ENCODE results near the gene PELI3. TPM values are rescaled to one million over a fixed set of nuclear protein-coding genes. Genes with fewer than 3 reads are reported as not detected.
A peak's percentile ranks its signal among the peaks of the same experiment; 100 is the strongest.
"Not testable (repeated sequence)": the region's sequence is repeated elsewhere in the genome, so short reads cannot be mapped to it uniquely, and the experiment has no call there.

PELI3 gene
- total RNA-seq, 4 donors from 2014 or later, result 11.4 to 21.8 (median 14.7) TPM

DNA sequence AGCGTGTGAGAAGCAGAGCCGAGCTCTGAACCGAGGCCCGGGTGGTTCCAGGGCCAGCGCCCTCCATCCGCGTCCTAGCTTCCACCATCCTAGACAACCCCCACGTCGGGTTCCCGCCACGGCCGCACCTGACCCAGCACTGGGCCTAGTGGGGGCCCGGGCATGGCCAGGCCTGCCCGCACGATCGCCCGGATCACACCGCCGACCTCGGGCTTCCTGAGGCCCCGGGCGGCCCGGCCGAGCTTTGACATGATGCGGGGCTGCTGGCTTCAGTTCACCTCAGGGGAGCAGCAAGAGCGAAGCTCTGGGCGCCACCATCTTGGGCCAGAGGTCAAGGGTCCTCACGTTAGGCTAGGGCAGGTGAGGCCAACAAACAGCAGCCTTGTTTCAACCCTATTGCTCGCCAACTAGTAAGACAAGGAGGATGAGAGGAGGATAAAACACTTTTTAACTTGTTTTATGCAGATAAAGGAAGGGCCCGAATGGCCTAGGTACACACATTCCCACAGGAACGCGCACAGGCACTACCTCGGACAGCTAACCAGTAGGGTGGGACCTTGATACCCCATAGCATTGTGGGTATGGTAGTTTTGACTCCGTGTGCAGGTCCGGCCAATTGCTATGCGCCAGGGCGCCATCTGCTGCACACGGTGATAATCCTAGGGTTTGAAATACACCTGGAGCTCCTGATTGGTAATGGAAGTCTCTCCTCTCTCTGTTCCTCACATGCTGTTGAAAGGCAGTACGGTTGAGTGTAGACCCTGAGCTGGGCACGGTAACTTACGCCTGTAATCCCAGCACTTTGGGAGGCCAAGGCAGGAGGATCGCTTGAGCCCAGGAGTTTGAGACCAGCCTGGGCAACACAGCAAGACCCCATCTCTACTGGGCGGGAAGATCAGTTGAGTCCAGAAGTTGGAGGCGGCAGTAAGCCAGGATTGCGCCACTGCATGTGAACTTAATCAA is 27.9 kb upstream of the PELI3 start, which contains the start of gene MRPL11:
Gene MRPL11, minus strand, starts transcription at position 345 of the 963 bp plus-strand sequence. Its CDS starts 94 bp downstream, at position 251.
- Histone ChIP-seq H3K4me1 (peaks cover 4 to 7% of the 10 kb centered on the region in 2 donors), H3K27ac (peak within 1 kb of the TSS; percentile 56 to 87 (median 83)), H3K9me3 (no peaks in the 10 kb centered on the region), H3K4me3 (replicated peaks in 1 of 3) (peak within 1 kb of the TSS; percentile 41 to 86 (median 86)), H3K27me3 (no peaks in the 10 kb centered on the region), H3K36me3 (peaks cover 6 to 13% of the 10 kb centered on the region in 2 donors)
- peak; percentile 87 to 91 for DNase-seq
- 12 to 13% methylated on average over 25 to 27 of the region's 45 CpGs for WGBS, 2 donors
- TF ChIP-seq, protein P1, sequence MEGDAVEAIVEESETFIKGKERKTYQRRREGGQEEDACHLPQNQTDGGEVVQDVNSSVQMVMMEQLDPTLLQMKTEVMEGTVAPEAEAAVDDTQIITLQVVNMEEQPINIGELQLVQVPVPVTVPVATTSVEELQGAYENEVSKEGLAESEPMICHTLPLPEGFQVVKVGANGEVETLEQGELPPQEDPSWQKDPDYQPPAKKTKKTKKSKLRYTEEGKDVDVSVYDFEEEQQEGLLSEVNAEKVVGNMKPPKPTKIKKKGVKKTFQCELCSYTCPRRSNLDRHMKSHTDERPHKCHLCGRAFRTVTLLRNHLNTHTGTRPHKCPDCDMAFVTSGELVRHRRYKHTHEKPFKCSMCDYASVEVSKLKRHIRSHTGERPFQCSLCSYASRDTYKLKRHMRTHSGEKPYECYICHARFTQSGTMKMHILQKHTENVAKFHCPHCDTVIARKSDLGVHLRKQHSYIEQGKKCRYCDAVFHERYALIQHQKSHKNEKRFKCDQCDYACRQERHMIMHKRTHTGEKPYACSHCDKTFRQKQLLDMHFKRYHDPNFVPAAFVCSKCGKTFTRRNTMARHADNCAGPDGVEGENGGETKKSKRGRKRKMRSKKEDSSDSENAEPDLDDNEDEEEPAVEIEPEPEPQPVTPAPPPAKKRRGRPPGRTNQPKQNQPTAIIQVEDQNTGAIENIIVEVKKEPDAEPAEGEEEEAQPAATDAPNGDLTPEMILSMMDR (IDR thresholded peaks at IDR 0.05), result peak in 5 of 6 experiments; percentile 34 to 70 (median 57)
- no peak for TF ChIP-seq POLR2A (IDR thresholded peaks at IDR 0.05)
- intact Hi-C loops (cut with DNase I), result no loop called here

DNA sequence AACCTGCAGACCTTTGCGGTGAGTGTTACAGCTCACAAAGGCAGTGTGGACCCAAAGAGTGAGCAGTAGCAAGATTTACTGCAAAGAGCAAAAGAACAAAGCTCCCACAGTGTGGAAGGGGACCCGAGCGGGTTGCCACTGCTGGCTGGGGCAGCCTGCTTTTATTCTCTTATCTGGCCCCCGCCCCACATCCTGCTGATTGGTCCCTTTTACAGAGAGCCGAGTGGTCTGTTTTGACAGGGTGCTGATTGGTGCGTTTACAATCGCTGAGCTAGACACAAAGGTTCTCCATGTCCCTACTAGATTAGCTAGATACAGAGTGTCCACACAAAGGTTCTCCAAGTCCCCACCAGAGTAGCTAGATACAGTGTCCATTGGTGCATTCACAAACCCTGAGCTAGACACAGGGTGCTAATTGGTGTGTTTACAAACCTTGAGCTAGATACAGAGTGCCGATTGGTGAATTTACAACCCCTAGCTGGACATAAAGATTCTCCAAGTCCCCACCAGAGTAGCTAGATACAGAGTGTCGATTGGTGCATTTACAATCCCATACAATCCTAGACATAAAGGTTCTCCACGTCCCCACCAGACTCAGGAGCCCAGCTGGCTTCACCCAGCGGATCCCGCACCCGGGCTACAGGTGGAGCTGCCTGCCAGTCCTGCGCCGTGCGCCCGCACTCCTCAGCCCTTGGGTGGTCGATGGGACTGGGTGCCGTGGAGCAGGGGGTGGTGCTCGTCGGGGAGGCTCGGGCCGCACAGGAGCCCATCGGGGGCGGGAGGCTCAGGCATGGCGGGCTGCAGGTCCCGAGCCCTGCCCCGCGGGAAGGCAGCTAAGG is 26.4 kb upstream of the PELI3 start:
- H3K36me3 ChIP-seq; H3K27ac ChIP-seq; H3K27me3 ChIP-seq; intact Hi-C loops (cut with DNase I); DNase-seq; H3K4me1 ChIP-seq; H3K4me3 ChIP-seq (replicated peaks in 1 of 3); H3K9me3 ChIP-seq: not testable (repeated sequence)
- 77 to 87% methylated on average over 15 to 27 of the region's 29 CpGs for WGBS, 2 donors

DNA sequence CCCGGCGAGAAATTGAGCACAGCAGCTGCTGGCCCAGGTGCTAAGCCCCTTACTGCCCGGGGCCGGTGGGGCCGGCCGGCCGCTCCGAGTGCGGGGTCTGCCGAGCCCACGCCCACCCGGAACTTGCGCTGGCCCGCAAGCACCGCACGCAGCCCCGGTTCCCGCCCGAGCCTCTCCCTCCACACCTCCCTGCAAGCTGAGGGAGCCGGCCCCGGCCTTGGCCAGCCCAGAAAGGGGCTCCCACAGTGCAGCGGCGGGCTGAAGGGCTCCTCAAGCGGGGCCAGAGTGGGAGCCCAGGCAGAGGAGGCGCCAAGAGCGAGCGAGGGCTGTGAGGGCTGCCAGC is 25.8 kb upstream of the PELI3 start:
- H3K4me3 ChIP-seq (replicated peaks in 1 of 3); H3K9me3 ChIP-seq; H3K4me1 ChIP-seq; H3K36me3 ChIP-seq; DNase-seq; intact Hi-C loops (cut with DNase I); H3K27me3 ChIP-seq; H3K27ac ChIP-seq: not testable (repeated sequence)
- 95 to 100% methylated on average over 1 to 4 of the region's 27 CpGs for WGBS, 2 donors

DNA sequence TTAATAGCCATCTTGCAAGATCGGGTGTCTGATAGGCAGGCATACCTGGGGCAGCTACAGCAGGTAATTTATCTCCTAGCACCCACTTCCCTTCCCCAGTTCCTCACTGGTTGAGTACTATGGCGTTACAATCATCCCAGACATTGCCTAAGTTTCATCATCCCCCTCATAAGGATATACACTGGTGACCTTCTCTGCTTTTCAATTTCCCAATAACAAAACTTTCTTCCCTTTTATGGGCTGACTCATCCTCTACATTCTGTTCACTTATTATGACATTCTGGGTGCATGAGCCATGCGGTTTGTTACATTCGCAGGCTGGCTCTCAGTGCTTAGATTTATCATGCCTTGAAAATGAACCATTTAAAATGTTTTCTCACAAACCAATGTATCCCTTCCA is 23.1 kb upstream of the PELI3 start:
- no peak for DNase-seq
- TF ChIP-seq POLR2A (IDR thresholded peaks at IDR 0.05), result no peak
- TF ChIP-seq, protein P1 (IDR thresholded peaks at IDR 0.05), result no peak
- H3K9me3 ChIP-seq, result no peaks in the 10 kb centered on the region
- no peak overlapping the region for H3K27ac ChIP-seq
- 87 to 92% methylated on average over 4 of the region's 4 CpGs for WGBS, 2 donors
- H3K36me3 ChIP-seq, result no peaks in the 10 kb centered on the region
- H3K27me3 ChIP-seq, result no peaks in the 10 kb centered on the region
- intact Hi-C loops (cut with DNase I), result no loop called here
- no peaks in the 10 kb centered on the region for H3K4me1 ChIP-seq
- no peak overlapping the region for H3K4me3 ChIP-seq (replicated peaks in 1 of 3)

DNA sequence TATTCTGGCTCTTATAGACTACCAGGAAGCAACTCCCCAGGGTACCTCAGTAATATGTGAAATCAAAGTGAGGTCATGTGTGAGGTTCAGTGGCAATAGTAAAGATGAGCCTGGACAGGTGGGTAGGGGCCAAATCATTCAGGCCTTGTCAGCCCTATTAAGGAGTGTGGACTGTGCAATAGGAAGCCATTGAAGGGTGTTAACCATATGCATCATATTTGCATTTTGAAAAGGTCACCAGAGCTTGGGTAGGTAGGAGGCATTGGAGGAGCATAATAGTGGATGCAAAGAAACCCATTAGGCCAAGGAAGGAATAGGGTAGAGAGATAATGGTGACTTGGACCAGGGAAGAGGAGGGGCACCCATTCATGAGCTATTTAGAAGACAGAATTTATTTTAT is 19.7 kb upstream of the PELI3 start:
- DNase-seq, result no peak
- Histone ChIP-seq H3K9me3 (no peaks in the 10 kb centered on the region), H3K27ac (no peak overlapping the region), H3K36me3 (no peaks in the 10 kb centered on the region), H3K4me3 (replicated peaks in 1 of 3) (no peak overlapping the region), H3K27me3 (no peaks in the 10 kb centered on the region), H3K4me1 (no peaks in the 10 kb centered on the region)
- intact Hi-C loops (cut with DNase I), result no loop called here
- TF ChIP-seq, protein P1 (IDR thresholded peaks at IDR 0.05), result no peak
- TF ChIP-seq POLR2A (IDR thresholded peaks at IDR 0.05), result no peak
